ENCODE data around the gene NTN1.

Gene NTN1

GRCh38 chr17:9037736-9038135 is 16.4 kb downstream of the NTN1 start:
- no peak for DNase-seq (ENCODE audit: low read depth)

GRCh38 chr17:9038380-9038779 is 17.1 kb downstream of the NTN1 start:
- no peak for DNase-seq (ENCODE audit: low read depth)

GRCh38 chr17:9044772-9045463 is 23.6 kb downstream of the NTN1 start:
- DNase-seq (ENCODE audit: low read depth) = no peak

GRCh38 chr17:9050801-9051401 is 29.6 kb downstream of the NTN1 start:
- no peak for DNase-seq (ENCODE audit: low read depth)

- no peak for DNase-seq (ENCODE audit: low read depth)
Measured at GRCh38 chr17:9051561-9051960, 30.3 kb downstream of the NTN1 start.

- DNase-seq (ENCODE audit: low read depth) = no peak
Measured at GRCh38 chr17:9052921-9053320, 31.6 kb downstream of the NTN1 start.

- no peak for DNase-seq (ENCODE audit: low read depth)
Measured at GRCh38 chr17:9053406-9053805, 32.1 kb downstream of the NTN1 start.

- no peak for DNase-seq (ENCODE audit: low read depth)
Measured at GRCh38 chr17:9054126-9054975, 33.0 kb downstream of the NTN1 start.

- no peak for DNase-seq (ENCODE audit: low read depth)
Measured at GRCh38 chr17:9055281-9055680, 34.0 kb downstream of the NTN1 start.

- DNase-seq (ENCODE audit: low read depth) = no peak
Measured at GRCh38 chr17:9056566-9056965, 35.3 kb downstream of the NTN1 start.

GRCh38 chr17:9057310-9057709 is 36.0 kb downstream of the NTN1 start:
- DNase-seq (ENCODE audit: low read depth) = no peak

GRCh38 chr17:9062399-9062902 is 41.1 kb downstream of the NTN1 start:
- no peak for DNase-seq (ENCODE audit: low read depth)

- DNase-seq (ENCODE audit: low read depth) = no peak
Measured at GRCh38 chr17:9064311-9064834, 43.1 kb downstream of the NTN1 start.

GRCh38 chr17:9071016-9071415 is 49.7 kb downstream of the NTN1 start:
- DNase-seq (ENCODE audit: low read depth) = no peak

- DNase-seq (ENCODE audit: low read depth) = no peak
Measured at GRCh38 chr17:9071811-9072498, 50.6 kb downstream of the NTN1 start.

GRCh38 chr17:9072696-9073339 is 51.5 kb downstream of the NTN1 start:
- DNase-seq (ENCODE audit: low read depth) = no peak

- DNase-seq (ENCODE audit: low read depth) = no peak
Measured at GRCh38 chr17:9074131-9074530, 52.8 kb downstream of the NTN1 start.

- no peak for DNase-seq (ENCODE audit: low read depth)
Measured at GRCh38 chr17:9079461-9080103, 58.3 kb downstream of the NTN1 start.

GRCh38 chr17:9080296-9080914 is 59.1 kb downstream of the NTN1 start:
- DNase-seq (ENCODE audit: low read depth) = no peak

- DNase-seq (ENCODE audit: low read depth) = no peak
Measured at GRCh38 chr17:9080983-9081382, 59.7 kb downstream of the NTN1 start.

- no peak for DNase-seq (ENCODE audit: low read depth)
Measured at GRCh38 chr17:9086577-9086976, 65.3 kb downstream of the NTN1 start.

Data from amniotic epithelial cell (primary cell).